Lung (tissue), 12 donors: ENCODE measurements around the gene GPR142. TPM values are rescaled to one million over a fixed set of nuclear protein-coding genes. Genes with fewer than 3 reads are reported as not detected.
A peak's percentile ranks its signal among the peaks of the same experiment; 100 is the strongest.

Experiments
- ATAC-seq: fragments of 200-7000 bp; cut with Tn5 transposase; one replicate; pipeline ENCODE4 v1.9.1; 2020; ENCODE audit warnings: moderate number of reproducible peaks; ENCODE audit not compliant: insufficient read depth, low FRiP score
- DNase-seq, 3 donors: peaks; one replicate each; pipeline ENCODE4 v3.0.0-alpha.2; 2013 to 2017
- H3K27ac ChIP-seq, 2 donors: one replicate each; pipeline ENCODE4 v1.5.1; 2013; ENCODE audit warnings: mild to moderate bottlenecking in 2 of 2, moderate library complexity in 2 of 2, control low read depth in 1 of 2, inconsistent platforms in 1 of 2, low read depth in 1 of 2, low read length in 1 of 2
- H3K27me3 ChIP-seq, 3 donors: one replicate each; pipeline ENCODE4 v1.5.1; 2013; ENCODE audit warnings: low read length in 2 of 3; ENCODE audit not compliant: control insufficient read depth in 3 of 3, insufficient read depth in 3 of 3
- H3K36me3 ChIP-seq, 4 donors: one replicate each; pipeline ENCODE4 v1.5.1; 2013; ENCODE audit warnings: low read length in 4 of 4, mild to moderate bottlenecking in 1 of 4, moderate library complexity in 1 of 4; ENCODE audit not compliant: control insufficient read depth in 4 of 4, insufficient read depth in 4 of 4
- H3K4me1 ChIP-seq, 5 donors: one replicate each; pipeline ENCODE4 v1.5.1; 2013; ENCODE audit warnings: low read length in 5 of 5, mild to moderate bottlenecking in 2 of 5, moderate library complexity in 1 of 5; ENCODE audit not compliant: control insufficient read depth in 5 of 5, insufficient read depth in 5 of 5
- H3K4me3 ChIP-seq: one replicate; pipeline ENCODE4 v1.5.1; 2013; ENCODE audit warnings: mild to moderate bottlenecking, control low read depth, moderate library complexity
- H3K9ac ChIP-seq, 2 donors: one replicate each; pipeline ENCODE4 v1.5.1; 2013; ENCODE audit warnings: low read length in 2 of 2, control low read depth in 1 of 2; ENCODE audit not compliant: insufficient read depth in 1 of 2
- H3K9me3 ChIP-seq, 4 donors: one replicate each; pipeline ENCODE4 v1.5.1; 2013; ENCODE audit warnings: low read length in 3 of 4, mild to moderate bottlenecking in 1 of 4, moderate library complexity in 1 of 4; ENCODE audit not compliant: control insufficient read depth in 4 of 4, insufficient read depth in 3 of 4
- WGBS, 2 donors: extraction: QIAGEN DNeasy Blood & Tissue Kit; methylation state at CpG; one replicate each; pipeline ENCODE4 v1.1.7; 2013; 5-methylcytosine and 5-hydroxymethylcytosine counted together
- polyA plus RNA-seq, 2 donors: library from polyadenylated mRNA; stranded (reverse); fragments of 200-250 nt; gene quantifications; one replicate each; pipeline ENCODE4 v1.2.1, GENCODE V29; 2013
- total RNA-seq, 2 donors: library from RNA; depleted of rRNA in 1 of 2; stranded (reverse); fragments of >200 nt in 1 of 2; gene quantifications; one replicate each; pipeline ENCODE4 v1.2.1, GENCODE V29; 2014 to 2021
- TF ChIP-seq, protein P1 (sequence below): IDR thresholded peaks from 2 replicates; pipeline ENCODE4 v1.5.1; 2012; ENCODE audit warnings: mild to moderate bottlenecking; ENCODE audit errors: control extremely low read depth, extremely low read depth
- donor health status: control.
- donor health status: control.
- donor health status: Bipolar disorder and iron deficiency.
- donor health status: healthy.
- donor health status: DM: yes; HTN: yes; CAD: no.

Gene GPR142
- total and polyA plus RNA-seq, 4 donors = 0.03 TPM; not detected in 3

- H3K9me3 ChIP-seq = peaks cover 0 to 3% (median 0%) of the 10 kb centered on the region in 4 donors
- no peak overlapping the region for H3K27ac ChIP-seq
- DNase-seq (no peak), ATAC-seq (no peak)
- WGBS, 2 donors = 4 to 5% methylated on average over 46 to 55 of the region's 55 CpGs
- H3K36me3 ChIP-seq = no peaks in the 10 kb centered on the region
- H3K4me1 ChIP-seq = peaks cover 0 to under 1% (median 0%) of the 10 kb centered on the region in 5 donors
- peaks cover 37 to 67% (median 41%) of the 10 kb centered on the region in 3 donors for H3K27me3 ChIP-seq
- H3K4me3 ChIP-seq = no peak overlapping the region
- TF ChIP-seq, protein P1, sequence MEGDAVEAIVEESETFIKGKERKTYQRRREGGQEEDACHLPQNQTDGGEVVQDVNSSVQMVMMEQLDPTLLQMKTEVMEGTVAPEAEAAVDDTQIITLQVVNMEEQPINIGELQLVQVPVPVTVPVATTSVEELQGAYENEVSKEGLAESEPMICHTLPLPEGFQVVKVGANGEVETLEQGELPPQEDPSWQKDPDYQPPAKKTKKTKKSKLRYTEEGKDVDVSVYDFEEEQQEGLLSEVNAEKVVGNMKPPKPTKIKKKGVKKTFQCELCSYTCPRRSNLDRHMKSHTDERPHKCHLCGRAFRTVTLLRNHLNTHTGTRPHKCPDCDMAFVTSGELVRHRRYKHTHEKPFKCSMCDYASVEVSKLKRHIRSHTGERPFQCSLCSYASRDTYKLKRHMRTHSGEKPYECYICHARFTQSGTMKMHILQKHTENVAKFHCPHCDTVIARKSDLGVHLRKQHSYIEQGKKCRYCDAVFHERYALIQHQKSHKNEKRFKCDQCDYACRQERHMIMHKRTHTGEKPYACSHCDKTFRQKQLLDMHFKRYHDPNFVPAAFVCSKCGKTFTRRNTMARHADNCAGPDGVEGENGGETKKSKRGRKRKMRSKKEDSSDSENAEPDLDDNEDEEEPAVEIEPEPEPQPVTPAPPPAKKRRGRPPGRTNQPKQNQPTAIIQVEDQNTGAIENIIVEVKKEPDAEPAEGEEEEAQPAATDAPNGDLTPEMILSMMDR = no peak
- H3K9ac ChIP-seq = no peak overlapping the region
These were observed 15.6 kb upstream of the GPR142 start for GRCh38 chr17:74351552-74352210.

- peaks cover 44 to 72% (median 52%) of the 10 kb centered on the region in 3 donors for H3K27me3 ChIP-seq
- peaks cover 0 to 7% (median 0%) of the 10 kb centered on the region in 5 donors for H3K4me1 ChIP-seq
- ATAC-seq (no peak), DNase-seq (no peak)
- 66 to 73% methylated on average over 10 of the region's 10 CpGs for WGBS, 2 donors
- TF ChIP-seq, protein P1 = no peak
- no peak overlapping the region for H3K4me3 ChIP-seq
- H3K27ac ChIP-seq = no peak overlapping the region
- H3K9me3 ChIP-seq = peaks cover 0 to 6% (median 0%) of the 10 kb centered on the region in 4 donors
- H3K9ac ChIP-seq = no peak overlapping the region
- no peaks in the 10 kb centered on the region for H3K36me3 ChIP-seq
These were observed 13.8 kb upstream of the GPR142 start for GRCh38 chr17:74353446-74354060.

DNA sequence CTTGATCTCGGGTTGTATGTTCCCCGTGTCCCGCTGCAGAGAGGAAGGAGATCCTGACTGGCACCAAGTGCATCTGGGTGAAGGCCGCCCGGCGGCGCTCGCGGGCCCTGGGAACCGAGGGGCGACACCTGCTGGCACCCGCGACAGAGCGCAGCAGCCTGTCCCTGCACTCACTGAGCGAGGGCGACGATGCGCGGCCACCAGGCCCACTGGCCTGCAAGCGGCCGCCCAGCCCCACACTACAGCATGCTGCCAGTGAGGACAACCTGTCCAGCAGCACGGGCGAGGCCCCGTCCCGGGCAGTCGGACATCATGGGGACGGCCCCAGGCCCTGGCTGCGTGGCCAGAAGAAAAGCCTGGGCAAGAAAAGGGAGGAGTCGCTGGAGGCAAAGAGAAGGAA is 13.2 kb upstream of the GPR142 start:
- WGBS, 2 donors = 7 to 10% methylated on average over 29 of the region's 29 CpGs
- peaks cover 44 to 73% (median 57%) of the 10 kb centered on the region in 3 donors for H3K27me3 ChIP-seq
- ATAC-seq (no peak), DNase-seq (peak in 2 of 3 donors; percentile 42 to 52)
- peaks cover 0 to 6% (median 0%) of the 10 kb centered on the region in 4 donors for H3K9me3 ChIP-seq
- H3K27ac ChIP-seq = no peak overlapping the region
- H3K4me3 ChIP-seq = no peak overlapping the region
- H3K9ac ChIP-seq = no peak overlapping the region
- H3K36me3 ChIP-seq = no peaks in the 10 kb centered on the region
- H3K4me1 ChIP-seq = peaks cover 0 to 7% (median 0%) of the 10 kb centered on the region in 5 donors
- TF ChIP-seq, protein P1 = peak; percentile 18
